ENCODE data around the gene SEZ6L.
"Not testable (repeated sequence)": the region's sequence is repeated elsewhere in the genome, so short reads cannot be mapped to it uniquely, and the experiment has no call there.

SEZ6L gene

DNA sequence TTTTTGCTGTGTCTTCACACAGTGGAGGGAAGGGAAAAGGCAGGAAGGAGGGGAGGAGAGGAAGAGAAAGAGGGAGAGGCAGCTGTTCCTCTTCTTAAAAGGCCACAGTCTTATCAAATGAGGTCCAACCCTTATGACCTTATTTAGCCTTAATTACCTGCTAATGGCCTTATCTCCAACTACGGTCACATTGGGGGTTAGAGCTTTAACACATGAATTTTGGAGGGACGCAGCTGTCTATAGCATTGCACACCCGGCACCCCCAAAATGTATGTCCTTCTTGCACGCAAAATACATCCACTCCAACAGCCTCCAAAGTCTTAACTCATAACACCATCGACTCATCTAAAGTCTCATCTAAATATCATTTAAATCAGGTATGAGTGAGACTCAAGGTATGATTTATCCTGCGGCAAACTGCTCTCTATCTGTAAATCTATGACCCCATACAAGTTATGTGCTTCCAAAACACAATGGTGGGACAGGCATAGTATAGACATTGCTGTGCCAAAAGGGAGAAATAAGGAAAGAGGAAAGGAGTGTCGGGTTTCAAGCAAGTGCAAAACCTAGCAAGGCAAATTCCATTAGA lies 214.8 kb downstream of the SEZ6L start:
- DNase-seq (ENCODE audit: low read depth in 2 of 2) = no peak

DNA sequence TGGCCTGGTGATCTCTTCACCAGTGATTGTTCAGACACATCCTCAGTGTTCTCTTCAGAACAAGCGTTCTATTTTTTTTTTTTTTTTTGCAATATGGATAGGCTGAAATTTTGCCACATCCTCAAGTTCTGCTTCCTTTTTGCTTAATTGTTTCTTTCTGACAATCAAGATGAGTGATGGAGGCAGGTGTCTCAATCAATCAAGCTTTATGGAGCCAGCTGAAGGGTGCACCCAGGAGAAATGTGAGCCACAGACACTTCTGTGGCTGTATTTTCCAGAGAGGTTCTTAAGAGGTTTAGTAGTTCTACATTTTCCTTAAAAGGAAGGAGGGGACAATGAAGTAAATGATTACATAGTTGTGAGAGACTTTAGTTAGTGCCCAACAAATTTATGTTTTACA lies 215.9 kb downstream of the SEZ6L start:
- no peak for DNase-seq (ENCODE audit: low read depth in 2 of 2)

DNA sequence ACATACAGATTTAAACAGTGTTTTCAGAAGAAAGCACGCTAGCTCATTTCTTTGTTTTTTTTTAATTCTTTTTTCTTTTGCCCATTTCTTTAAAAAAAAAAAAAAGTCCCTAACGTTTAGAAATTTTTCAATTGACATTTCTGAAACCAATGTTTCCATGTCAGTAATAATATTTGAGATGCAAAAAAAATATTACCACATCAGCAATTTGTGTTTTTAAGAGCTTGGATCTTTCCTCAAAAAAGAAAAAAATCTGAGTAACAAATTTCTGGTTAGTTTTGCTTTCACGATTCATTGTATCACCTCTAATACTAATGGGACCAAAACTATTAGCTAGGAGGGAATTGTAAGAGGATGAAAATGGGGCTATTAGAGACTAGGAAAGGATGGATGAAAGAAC lies 219.9 kb downstream of the SEZ6L start:
- DNase-seq (ENCODE audit: low read depth in 2 of 2) = no peak

DNA sequence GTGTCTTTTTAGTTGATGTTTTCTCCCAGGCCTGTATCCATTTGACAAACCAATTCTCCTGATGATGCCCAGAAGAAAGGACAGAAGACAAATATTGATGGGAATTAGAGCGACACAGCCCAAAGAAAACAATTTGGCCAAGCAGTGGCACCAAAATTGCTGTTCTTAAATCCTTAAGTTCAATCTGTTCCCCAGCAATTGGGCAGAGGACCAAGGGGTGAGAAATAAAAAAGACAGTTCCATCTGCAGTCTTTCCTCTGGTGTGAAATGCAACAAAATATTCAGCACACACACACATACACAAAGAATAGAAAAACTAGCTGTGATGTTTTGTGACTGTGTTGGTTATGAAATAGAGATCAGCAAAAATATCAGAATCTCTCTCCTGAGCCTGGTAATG lies 221.8 kb downstream of the SEZ6L start:
- no peak for DNase-seq (ENCODE audit: low read depth in 2 of 2)

GRCh38 chr22:26391623-26392022 lies 222.4 kb downstream of the SEZ6L start:
- no peak for DNase-seq (ENCODE audit: low read depth in 2 of 2)

DNA sequence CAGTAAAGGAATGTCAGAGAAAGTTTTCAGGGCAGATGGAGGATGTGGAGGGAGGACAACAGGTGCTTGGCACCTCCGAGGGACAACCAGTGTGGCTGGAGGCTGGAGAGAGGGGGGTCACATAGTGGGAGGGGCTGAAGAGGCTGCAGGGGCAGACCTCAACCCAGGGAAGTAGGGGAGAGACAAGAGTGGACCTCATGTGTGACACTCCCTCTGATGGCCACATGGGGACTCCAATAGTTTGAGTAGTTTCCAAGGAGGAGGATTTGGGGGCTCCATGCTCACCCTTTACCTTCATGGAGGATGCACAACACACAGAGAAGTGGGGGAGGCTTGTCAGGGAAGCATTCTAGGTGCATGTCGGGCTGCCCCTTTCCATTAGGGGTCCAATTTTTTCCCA lies 224.7 kb downstream of the SEZ6L start:
- DNase-seq (ENCODE audit: low read depth in 2 of 2) = no peak

GRCh38 chr22:26394777-26395176 lies 225.5 kb downstream of the SEZ6L start:
- DNase-seq (ENCODE audit: low read depth in 2 of 2) = no peak

DNA sequence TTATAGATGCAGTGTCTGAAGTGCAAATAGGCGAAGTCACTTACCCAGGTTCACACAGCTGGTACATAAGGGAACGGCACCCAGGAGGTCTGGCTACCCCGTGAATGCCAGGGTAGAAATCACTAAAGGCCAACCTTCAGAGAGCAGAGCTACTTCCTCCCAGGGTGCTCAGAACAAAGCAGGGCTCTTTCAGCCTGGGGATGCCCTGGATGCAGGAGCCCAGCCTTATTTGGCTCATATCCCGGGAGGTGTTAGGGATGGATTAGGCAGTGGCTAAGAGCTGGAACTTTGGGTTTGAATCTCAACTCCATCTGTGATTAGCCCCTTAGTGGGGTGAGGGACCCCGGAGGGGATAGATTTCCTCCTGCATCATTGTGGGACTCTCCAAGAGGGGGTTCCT lies 226.7 kb downstream of the SEZ6L start:
- no peak for DNase-seq (ENCODE audit: low read depth in 2 of 2)

DNA sequence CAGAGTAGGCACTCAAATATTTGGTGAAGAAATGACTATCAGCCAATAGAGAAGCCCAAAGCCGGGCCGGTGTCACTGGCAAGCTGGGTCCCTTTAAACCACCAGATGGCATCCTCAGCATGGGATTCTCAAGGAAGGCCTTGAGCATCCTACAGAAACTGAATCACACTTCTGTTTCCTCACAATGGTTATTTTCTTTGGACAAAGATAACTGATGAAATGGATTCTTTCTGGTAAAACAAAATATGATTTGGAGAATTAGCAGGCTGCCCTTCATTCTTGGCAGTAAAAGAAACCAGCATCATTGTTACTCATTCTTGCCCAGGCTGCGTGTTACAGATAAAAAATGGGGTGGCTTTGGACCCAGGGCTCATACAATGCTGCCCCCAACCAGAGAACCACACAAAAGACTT lies 229.5 kb downstream of the SEZ6L start:
- peak; percentile 1 to 25 for DNase-seq (ENCODE audit: low read depth in 2 of 2)

DNA sequence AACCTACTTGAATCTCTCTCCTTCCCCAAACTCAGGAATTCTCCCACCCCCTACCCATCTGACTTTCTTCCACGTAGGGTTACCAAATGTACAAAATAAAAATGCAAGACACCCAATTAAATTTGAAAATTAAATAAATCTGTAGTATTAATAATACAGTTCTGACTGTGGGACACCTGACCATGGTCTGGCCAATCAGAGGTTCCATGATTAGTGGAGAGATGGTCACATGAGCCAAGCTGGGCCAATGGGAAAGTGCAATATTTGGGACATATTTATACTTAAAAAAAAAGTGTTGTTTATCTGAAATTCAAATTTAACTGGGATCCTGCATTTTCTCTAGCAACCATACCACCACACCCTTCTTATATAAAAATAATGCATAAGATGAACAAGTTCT lies 230.0 kb downstream of the SEZ6L start:
- DNase-seq (ENCODE audit: low read depth in 2 of 2) = no peak

GRCh38 chr22:26401726-26402125 lies 232.5 kb downstream of the SEZ6L start:
- no peak for DNase-seq (ENCODE audit: low read depth in 2 of 2)

GRCh38 chr22:26404851-26405421 lies 235.7 kb downstream of the SEZ6L start:
- DNase-seq (ENCODE audit: low read depth in 2 of 2) = no peak

DNA sequence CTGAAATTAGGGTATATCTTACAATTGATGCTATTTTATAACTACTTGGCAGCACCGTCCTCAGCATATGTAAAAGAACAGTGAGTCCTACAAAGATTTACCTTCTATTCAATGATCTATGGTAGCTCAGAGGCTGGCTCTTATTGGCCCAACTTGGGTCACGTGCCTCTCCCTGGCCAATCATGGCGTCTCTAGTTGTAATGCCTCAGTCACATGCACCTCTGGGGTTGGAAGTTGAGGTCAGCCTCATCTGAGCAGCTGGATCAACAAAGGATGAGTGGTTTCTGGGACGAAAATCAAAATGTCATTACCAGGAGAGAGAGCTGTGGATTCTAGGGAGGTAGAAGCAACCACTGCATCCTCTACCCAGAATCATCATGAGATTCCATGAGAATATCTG lies 236.9 kb downstream of the SEZ6L start:
- no peak for DNase-seq (ENCODE audit: low read depth in 2 of 2)

GRCh38 chr22:26408562-26409220 lies 239.4 kb downstream of the SEZ6L start:
- DNase-seq (ENCODE audit: low read depth in 2 of 2) = not testable (repeated sequence)

DNA sequence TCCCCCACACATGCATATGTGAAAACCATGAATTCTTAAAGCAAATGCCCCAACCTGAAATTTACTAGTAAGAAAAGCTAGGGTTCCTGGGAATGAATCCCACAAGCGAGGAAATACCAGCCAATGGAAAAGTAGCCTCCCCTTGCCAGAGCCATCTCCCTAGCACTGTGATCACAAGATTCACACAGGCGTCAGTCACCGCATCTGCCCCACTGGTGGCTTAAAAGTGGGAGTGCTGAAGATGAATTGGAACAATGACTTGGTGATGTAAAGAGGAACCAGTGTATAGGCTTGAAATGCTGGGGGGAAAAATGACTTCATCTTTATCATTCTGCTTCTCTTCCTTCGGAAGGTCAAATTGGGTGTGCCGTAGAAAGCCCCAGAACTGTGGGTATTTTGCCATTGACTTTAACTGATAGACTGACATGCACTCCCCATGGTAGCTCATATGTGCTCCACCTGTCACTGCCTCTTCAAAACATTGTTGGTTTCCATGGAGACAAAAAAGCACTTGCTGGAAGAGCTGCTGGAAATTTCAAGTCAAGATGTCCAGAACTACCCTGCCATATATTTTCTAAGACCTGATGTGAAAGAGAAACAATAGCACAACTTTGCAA lies 240.6 kb downstream of the SEZ6L start:
- no peak for DNase-seq (ENCODE audit: low read depth in 2 of 2)

DNA sequence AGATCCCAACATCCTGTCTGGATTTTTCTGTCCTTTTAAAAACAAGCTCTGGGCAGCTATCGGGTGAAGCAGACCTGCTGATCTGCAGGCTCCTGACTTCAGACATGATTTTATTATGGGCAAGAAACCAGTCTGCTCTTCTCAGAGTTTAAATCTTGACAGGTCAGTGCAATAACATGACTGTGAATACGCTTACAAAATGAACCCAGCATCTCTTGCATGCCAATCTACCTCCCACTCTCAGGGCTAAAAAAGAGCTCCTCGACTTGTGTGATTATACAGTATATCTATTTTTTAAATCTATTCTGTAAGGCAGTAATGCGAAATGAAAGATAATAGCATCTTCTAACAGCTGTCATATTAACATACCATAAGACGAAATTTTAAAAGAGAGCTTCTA lies 241.1 kb downstream of the SEZ6L start:
- DNase-seq (ENCODE audit: low read depth in 2 of 2) = no peak

DNA sequence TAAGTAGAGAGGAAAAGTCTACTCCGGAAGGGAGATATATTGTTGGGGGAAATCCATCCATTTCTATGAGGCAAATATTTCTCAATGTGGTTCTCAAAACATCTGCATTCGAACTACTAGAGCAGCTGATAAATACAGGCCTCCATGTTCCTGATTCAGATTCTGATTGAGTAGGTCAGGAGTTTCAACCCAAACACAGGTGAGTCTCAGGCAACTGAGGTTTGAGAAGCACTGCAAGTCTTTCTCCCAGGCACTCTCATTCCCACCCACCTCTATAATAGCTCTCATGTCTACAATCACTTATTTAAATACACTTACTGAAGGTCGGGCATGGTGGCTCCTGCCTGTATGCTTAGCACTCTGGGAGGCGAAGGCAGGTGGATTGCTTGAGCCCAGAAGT lies 245.1 kb downstream of the SEZ6L start:
- DNase-seq (ENCODE audit: low read depth in 2 of 2) = no peak

- no peak for DNase-seq (ENCODE audit: low read depth in 2 of 2)
Measured at GRCh38 chr22:26416256-26416655, 247.0 kb downstream of the SEZ6L start.

DNA sequence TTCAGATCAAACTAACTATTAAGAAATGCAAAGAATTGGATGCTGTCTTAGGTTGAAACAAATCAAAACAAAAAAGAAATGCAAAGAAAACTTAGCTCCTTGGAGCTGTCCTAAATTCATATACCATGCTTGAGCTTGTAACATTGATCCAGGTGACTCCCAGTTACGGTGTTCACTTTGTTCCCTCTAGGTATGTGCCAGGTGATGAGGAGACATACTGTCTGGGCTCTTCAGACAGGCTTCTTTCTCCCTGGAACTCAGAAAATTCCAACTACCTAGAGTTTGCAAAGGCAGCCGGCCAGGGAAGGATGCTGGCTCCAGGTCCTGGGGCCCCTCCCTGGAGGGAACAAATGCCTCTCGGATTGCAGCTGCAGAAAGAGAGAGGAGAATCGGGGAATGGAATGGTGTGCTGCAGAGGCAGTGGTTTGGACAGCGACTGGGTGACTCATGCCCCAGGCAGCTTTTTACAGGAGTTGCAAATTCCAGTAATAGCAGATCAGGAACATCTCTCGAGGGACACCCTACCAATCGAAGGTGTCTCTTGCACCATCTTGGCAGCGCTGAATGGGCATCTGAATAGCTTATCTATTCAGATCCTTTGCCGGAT lies 247.5 kb downstream of the SEZ6L start:
- no peak for DNase-seq (ENCODE audit: low read depth in 2 of 2)

DNA sequence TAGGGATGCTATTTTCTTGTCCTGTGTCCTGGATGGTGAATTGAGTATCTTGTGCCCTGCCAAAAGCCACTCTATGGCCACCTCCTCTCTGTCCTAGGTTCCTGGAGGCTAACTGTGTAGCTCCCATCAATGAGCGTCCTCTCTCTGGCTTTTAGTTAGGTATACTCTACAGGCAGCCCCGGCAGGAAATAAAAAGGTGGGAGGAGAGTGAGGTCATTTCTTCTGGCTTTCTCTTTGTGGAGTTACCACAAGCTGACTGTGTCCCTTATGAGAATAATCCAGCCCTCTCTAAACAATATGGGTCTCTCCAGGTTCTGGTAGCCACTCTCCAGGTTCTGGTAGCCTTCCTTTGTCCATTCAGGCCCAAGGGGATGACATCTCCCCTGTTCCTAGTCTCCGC lies 248.1 kb downstream of the SEZ6L start:
- no peak for DNase-seq (ENCODE audit: low read depth in 2 of 2)

GRCh38 chr22:26418620-26419019 lies 249.4 kb downstream of the SEZ6L start:
- DNase-seq (ENCODE audit: low read depth in 2 of 2) = no peak

GRCh38 chr22:26426924-26427323 lies 257.7 kb downstream of the SEZ6L start:
- DNase-seq (ENCODE audit: low read depth in 2 of 2) = no peak

Data from stimulated activated CD8-positive, alpha-beta memory T cell treated with anti-CD3 and anti-CD28 coated beads, Interleukin-7, amount 100 ng/mL, for 4 hours (primary cell).